ENCODE results near the gene HCFC1R1.

Gene HCFC1R1

DNA sequence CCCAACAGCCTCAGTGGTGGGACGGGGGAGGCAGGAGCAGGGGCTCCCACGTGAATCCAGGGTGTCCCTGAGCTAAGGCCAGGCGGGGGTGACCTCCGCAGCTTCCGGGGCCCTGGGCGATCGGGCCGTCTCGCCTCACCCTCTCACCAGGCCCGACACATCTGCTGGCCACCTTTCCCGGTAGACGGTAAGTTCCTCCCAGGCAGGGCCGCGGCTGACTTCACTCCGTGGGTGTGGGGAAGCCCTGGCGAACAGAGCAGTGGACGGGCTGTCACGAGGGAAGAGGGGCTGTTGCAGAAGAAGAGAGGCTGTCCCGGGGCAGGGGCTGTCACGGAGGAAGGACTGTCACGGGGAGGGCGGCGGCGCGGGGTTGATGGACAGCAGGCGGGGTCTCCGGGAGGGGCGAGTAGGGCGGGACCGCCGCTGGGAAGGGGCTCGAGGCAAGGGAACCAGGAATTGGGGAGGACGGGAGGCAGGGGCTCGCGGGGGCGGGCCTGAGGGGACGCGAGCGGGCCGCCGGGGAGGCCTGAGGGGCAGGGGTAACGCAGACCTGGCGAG is 44.0 kb downstream of the HCFC1R1 start:
- in situ Hi-C loops (cut with HindIII; ENCODE audit: low sequenced_read_pairs) = no loop called here

DNA sequence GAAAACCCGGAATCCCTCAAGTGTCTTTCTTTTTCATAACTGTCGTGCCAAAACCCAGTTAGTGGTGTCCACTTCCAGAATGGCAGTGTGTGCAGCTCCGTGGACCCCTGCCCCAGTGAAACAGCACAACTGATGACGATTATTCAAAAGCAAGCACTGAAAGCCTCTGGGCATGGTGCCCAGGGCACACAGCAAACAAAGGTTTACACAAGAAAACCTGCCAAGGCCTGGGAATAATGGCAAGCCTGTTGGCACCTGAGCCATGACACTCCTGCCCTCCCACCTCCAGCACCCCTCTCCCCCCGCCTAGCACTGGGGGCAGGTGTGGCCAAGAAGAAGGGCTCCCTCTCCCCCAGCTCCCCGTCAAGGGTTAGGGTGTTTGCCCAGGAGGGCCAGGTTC is 46.3 kb downstream of the HCFC1R1 start:
- in situ Hi-C loops (cut with HindIII; ENCODE audit: low sequenced_read_pairs) = no loop called here

DNA sequence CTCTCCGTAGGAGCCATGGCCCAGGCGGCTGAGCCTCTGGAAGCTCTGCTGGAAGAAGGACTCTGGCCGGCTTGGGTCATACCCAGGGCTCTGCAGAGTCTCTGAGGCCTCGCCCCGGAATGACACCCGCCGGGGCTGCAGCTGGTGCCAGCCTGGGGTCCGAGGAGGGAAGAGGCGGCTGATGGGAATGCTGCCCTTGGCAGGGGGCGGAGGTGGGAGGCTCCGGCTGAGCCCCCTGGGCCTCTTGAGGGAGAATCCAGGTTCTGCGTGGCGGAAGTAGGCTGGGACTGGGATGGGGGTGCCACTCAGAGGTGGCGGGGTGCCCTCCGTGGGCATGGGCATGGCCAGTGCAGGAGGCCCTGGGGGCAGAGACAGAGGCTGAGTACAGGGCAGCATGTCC is 47.1 kb downstream of the HCFC1R1 start:
- in situ Hi-C loops (cut with HindIII; ENCODE audit: low sequenced_read_pairs) = no loop called here

DNA sequence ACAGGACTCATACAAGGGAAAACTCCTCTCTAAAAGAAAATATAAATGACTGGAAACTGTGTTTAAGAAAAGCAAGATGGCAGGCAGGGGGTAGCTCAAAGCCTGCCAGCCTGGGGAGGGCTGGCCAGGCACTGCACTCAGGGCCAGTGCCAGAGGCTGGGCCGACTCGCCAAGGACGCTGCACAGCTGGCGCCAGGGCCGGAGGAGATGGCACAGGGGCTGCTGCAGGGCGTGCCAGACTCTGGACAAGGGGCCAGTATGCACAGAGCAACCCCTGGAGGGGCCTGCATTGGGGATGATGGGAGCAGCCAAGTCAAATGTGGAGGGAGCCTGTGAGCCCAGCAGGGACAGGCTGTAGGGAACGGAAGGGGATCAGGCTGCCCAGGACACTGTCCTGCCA is 47.5 kb downstream of the HCFC1R1 start:
- in situ Hi-C loops (cut with HindIII; ENCODE audit: low sequenced_read_pairs) = no loop called here

DNA sequence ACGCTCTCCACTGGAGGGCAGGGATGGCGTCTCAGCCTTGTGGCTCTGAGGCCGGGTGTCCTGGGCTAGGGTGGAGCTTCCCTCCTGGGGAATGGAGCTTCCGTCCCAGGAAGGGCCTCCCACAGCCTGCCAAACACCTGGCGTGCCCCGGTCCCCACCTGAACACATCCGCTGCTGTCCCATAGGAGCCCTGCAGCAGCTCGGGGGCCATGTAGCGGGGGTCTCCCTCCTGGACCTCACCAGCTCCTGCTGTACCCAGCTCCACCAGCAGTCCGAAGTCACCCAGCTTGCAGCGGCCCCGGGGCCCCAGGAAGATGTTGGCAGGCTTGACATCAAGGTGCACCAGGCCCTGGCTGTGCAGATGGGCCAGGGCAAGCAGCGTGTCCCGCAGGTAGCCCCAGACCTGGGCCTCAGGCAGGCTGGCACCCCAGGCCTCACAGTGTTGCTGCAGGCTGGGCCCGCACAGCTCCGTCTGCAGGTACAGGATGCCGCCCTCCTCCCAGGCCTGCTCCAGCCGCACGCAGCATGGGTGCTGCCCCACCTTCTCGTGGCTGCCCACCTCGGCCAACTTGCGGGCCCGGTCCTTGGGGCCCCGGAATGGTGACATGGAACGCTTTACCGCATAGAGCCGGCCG is 48.5 kb downstream of the HCFC1R1 start:
- in situ Hi-C loops (cut with HindIII; ENCODE audit: low sequenced_read_pairs) = no loop called here

DNA sequence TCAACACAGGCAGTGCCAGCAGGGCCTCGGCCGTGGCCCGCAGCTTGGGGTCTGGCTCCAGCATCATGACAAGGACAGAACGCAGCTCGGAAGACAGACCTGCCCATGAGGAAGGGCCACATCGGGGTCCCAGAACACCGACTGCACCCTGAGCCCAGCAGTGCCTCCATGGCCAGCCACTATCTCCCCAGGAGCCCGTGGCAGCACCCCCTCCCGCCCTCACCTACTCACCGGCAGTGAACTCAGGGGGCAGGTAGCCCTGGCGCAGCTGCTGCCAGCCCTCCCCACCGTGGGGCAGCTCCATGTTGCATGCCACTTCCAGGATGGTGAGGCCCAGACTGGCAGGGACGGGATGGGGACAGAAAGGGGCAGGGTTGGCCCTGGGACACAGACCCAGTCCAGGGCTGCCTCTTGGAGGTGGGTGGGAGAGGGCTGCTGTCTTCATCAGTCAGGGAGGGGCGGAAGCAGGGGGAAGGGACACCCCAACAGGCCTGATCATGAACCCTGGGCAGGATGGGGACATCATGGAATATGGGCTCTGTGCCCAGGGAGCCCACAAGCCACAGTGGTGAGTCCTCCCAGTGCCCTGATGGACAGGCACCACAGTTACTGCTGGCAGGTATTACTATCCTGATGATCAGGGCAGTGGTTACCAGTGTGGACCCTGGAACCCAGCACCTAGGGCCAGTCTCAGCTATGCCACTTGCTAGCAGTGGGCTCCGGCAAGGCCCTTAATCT is 49.3 kb downstream of the HCFC1R1 start:
- in situ Hi-C loops (cut with HindIII; ENCODE audit: low sequenced_read_pairs) = no loop called here

GRCh38 chr16:2973605-2974318 is 50.0 kb downstream of the HCFC1R1 start:
- in situ Hi-C loops (cut with HindIII; ENCODE audit: low sequenced_read_pairs) = no loop called here

- in situ Hi-C loops (cut with HindIII; ENCODE audit: low sequenced_read_pairs) = no loop called here
These were observed 50.6 kb downstream of the HCFC1R1 start for GRCh38 chr16:2973093-2973492.
